AG20443 (cell line): ENCODE measurements around the gene UCKL1.
"Not testable (repeated sequence)": the region's sequence is repeated elsewhere in the genome, so short reads cannot be mapped to it uniquely, and the experiment has no call there.

ENCODE experiments used
- DNase-seq: peaks from one replicate; pipeline ENCODE4 v3.0.0; 2012; ENCODE audit warnings: low spot score, mixed read lengths

The UCKL1 gene

DNA sequence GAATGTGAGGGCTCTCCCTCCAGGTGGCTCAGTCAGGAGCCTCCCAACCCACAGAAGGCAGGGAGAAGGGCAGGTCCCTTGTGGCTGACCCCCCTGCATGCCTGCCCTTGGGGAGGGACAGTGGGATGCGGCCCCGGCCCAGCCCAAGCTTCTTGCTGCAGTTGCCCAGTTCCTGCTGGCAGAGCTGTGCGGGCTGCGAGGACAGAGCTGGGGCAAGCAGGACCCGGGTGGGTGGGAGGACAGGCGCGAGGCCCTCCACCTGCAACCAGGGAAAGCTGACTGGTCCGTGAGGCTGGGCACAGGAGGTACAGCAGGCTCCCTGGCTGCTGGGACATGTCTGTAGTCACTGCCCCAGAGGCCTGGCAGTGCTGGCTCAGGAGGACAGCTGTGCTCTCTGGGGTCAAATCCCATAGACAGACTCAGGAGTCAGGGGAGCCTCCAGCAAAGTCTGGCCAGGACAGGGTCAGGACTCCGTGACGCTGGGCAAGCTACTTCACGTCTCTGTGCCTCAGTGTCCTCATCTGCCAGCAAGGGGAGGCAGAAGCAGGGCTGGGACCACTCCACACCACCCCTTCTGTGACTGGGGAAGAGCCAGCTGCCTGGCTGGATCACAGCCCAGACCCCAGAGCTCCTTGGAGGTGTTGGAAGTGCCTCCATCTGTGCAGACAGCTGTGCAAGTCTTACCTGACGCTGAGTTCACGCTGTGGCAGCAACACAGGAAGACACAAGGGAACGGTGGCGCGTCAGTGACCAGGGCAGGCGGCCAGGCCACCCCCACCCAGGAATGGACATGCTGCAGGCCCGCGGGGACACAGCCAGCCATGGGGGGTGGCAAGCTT lies 13.0 kb downstream of the UCKL1 start:
- DNase-seq: no peak

DNA sequence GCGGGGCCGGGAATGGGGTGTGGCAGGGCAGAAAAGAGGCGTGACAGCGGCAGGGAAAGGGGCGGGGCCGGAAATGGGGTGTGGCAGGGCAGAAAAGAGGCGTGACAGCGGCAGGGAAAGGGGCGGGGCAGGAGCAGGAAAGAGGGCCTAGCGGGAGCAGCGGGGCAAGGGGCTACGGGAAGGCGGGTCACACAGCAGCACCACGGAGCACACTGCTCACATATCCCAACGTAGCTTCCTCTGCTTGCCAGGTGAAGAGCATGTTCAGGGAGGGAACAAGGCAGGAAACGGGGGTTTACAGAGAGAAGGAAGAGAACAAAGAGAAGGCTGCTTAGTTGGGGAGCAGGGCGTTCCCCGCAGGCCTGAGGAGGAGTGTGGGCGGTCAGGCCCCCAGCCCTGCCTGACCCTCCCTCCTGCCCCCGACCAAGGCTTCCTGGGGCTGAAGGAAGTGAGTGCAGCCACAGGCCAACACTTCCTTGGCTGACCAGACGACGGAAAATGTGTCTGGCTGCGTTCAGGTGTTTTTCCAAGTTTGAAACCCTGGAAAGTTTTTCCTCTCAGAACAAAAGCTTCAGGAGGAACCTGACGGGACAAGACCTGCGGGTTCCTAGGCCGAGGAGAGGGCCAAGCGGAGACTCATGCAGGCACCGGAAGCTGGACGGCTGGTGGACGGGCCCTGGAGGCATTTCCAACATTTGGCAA lies 13.8 kb downstream of the UCKL1 start:
- DNase-seq: no peak

DNA sequence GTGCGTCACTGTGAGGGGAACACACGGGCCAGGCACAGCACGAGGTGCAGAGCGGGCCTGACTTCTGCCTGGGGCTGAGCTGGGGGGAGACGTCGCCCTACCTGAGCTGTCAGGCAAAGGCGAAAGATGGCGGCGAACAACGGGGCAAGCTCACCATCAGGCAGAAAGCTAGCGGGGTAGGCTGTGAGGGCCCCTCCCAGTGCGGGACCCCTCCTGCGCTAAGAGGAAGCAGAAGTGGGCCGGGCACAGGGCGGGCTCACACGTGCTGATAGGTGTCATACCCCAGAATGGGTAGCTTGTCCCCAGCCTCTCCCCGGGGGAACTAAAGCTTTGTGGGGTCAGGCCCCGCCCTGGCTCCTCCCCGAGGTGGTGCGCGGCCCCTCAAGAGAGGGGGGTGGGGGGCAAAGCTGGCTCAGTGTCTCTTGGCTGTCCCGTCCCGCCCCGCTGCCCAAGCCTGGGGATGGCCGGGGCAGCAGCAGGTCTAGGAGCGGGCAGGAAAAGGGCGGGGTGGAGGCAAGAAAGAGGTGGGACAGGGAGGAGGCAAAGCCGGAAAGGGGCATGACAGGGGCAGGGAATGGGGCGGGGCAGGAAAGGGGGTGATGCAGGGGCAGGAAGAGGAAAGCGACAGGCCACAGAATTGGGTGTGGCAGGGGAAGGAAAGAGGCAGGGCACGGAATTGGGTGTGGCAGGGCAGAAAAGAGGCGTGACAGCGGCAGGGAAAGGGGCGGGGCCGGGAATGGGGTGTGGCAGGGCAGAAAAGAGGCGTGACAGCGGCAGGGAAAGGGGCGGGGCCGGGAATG lies 14.7 kb downstream of the UCKL1 start:
- DNase-seq: no peak

DNA sequence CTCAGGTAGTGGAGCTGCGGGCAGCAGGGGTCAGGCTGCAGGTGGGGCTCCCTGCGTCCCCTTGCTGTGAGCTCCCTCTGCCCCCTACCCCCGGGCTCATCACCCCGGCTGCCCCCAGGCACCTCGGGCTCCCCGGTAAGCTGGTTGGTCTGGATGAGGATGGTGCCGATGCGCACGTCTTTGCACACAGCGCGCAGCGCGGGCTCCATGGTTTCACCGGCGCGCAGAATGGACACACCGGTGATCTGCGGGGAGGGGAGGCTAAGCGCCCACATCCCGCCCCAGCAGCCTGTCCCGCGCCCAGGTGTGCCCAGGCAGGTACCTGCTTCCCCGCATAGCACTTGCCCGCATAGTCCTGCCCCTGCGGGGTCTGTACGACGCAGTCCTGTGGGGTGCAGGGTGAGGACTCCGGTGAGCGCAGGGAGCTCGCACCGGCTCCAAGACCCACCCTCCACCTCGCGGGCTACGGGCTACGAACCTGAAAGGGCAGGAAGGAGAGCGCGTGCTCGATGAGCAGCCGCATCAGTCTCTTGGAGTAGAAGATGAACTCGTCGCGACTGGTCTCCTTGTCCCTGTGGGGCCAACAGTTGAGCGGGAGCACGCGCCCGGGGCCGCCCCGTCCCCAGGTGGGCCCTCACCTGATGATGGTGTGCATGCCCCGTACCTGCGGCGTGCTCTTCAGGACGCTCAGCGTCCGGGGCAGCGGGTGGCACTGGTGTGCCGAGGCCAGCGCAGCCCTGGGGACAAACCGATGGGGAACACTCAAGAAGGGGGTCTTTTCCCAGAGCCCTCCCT lies 15.5 kb downstream of the UCKL1 start:
- DNase-seq: no peak

DNA sequence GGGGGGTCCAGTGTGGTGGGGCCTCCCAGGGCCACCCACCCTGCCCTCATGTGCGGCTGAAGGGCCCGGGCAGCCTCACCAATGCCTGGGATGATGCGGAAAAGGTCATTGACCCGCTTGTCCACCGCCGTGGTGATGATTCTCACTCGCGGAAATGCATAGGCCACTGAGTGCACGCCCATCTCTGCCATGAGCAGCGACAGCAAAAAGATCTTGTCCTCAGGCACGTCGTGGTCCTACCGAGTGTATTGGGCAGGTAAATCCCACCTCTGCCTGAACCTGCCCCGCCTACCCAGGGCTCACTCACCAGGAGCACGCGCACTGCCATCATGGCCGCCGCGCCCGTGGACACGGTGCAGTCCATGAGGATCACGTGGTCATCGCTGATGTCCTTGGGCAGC lies 16.1 kb downstream of the UCKL1 start:
- no peak for DNase-seq

DNA sequence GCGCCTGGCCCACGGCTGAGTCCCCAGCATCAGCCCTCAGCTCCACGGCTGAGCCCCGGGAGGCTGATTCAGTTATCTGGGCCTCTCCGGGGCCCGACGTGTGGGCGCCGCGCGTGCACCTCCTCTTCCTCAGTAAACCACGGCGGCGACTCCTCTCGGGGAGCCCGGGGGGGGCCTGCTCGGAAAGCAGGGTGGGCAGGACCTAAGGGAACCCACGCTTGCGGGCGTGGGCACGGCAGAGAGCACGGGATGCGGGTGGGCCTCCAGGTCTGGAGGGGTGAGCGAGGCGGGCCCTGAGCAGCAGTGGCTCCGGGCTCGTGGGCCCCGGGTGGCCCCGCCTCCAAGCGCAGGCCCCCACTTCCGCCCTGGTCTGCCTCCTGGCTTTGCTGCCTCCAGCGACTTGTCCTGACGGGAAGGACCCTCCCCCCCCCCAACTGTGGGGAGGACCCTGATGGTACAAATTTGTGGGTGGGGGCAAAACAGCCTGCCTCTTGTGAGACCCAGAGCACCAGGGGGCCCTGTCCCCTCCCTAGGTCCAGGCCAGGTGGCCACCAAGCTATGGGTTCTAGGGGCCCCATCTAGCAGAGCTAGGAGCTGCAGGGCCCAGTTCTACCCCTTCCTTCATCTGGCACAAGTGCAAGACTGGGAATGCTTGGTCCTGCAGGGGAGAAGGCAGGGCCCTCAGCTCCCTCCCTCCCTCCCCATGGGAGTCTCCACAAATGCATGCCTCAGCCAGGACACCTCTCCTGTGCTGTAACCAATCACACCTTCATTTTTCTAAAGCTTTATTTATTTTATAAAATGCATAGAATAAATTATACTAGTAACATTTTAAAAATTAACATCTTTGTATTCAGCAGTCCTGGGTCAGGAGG lies 16.9 kb downstream of the UCKL1 start:
- no peak for DNase-seq

DNA sequence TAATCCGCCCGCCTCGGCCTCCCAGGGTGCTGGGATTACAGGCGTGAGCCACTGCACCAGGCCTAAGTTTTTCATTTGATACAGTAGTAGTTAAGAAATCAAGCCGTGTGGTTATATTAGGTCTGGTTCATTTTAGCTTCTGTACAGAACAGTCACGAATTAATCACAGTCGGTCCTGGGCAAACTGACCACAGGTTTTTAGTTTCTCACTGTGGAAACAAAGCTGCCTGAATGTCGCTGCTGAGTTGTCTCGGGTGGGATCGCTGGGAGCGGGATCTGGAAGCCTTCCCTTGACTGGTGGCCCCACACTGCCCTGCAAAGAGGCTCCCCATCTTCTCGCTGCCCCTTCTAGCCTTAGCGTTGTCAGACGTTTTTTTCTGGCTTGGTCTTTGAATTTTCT lies 18.6 kb downstream of the UCKL1 start:
- no peak for DNase-seq

DNA sequence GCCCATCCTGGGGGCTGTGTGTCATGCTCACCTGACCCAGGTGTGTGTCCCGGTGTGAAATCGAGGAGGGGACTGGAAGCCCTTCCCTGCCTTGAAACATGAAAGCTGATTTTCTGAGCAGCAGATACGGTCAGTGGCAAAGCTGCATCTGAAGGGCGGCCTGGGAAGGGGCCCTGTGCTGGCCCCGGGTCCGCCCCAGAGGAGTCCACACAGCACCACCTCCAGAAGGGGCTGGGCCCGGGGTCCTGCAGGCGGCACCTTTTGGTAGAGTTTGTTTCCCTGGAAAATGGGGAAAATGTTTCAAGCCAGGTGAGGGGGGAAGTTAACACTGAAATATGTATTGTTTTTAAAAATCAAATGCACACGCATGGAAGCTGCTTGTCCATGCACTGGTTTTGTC lies 20.8 kb downstream of the UCKL1 start:
- no peak for DNase-seq

DNA sequence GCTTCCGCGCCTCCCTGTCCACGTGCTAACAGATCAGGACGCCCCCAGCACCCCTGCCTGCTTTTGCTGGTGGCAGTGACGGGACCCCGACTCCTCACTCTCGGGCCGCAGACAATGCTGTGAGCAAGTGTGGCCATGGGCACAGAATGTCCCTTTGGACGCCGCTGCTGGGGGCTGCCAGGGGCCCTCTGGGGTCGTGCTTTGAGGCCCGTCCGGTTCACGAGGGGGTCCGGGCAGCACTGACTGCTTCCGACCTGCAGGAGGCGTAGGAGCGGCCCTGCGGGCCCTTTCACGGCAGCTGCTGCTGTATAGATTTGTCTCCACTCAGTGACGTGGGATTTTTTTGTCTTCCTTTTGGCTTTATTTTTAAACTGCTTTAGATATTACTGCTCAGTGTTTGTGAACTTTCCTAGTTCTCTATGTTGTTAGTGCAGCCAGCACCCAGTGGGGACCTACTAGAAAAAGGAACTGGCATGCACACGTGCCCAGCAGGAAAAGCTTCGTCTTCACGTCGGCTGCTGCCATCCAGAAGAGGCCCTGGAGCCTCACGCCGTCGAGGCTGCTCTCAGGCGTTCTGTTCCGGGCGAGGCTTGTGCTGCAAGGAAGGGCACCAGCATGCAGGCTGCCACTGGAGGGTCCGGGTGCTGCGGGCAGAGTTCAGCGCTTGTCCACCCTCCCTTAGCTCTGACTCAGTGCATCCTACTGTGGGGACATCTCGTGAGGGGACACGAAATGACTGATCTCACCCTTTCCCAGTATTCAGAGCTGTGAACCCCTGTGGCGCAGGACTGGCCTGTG lies 21.7 kb downstream of the UCKL1 start:
- no peak for DNase-seq

DNA sequence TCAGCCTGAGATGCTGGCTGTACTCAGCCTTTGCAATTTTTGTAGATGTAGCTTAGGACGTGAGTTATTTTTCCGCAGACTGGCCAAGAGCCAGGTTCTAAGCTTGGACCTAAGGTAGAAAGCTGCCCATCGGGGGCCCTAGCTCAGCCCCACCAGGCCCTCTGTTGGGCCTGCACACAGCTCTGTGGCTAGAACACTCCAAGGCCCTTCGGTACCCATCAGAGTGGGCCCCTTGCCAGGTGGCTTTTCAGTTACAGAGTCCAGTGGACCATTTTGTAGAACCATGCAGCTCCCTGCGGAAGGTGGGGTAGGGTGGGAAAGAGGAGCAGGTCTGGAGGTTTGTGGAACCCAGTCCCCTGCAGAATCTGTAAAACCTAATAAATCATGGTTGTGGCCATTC lies 22.6 kb downstream of the UCKL1 start:
- no peak for DNase-seq

DNA sequence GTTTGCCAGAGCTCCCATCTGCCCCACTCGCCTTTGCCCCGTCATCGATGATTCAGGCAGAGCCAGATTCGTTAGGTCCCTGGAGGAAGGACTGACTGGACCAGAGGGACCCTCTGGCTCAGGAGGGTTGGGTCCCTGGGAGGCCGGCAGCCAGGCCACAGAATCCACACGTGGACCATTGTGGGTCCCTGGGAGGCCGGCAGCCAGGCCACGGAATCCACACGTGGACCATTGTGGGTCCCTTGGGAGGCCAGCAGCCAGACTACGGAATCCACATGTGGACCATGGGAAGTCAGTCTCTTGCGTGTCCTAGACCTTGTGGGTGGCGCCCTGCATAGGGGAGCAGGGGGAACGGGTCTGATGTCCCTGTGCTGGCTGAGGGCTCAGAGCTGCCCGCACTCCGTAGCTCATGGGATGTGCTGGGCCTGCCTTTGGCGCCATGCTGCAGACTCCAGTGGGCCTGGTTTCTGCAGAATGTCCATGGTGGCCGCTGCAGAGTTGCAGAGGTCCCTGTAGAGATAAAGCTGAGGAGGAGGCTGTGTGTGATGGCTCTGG lies 23.5 kb downstream of the UCKL1 start:
- DNase-seq: no peak

DNA sequence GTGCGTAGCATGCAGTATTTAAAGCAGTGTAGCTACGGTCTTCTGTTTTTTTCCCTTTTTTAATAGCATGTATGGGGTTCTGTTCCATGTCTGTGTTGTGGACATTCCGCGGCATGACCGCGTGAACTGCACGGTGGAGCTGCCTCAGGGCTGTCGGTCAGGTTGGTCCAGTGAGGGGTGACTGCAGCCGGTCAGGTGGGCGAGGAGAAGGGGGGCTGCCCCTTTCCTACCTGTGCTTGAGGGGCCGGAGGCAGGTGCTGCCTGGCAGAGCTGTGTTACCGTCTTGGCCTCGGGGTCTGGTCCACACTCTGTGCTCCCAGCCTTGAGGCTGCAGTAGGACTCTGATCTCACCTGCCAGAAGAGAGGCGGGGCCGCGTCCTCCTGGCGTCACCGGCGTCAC lies 24.5 kb downstream of the UCKL1 start:
- no peak for DNase-seq

DNA sequence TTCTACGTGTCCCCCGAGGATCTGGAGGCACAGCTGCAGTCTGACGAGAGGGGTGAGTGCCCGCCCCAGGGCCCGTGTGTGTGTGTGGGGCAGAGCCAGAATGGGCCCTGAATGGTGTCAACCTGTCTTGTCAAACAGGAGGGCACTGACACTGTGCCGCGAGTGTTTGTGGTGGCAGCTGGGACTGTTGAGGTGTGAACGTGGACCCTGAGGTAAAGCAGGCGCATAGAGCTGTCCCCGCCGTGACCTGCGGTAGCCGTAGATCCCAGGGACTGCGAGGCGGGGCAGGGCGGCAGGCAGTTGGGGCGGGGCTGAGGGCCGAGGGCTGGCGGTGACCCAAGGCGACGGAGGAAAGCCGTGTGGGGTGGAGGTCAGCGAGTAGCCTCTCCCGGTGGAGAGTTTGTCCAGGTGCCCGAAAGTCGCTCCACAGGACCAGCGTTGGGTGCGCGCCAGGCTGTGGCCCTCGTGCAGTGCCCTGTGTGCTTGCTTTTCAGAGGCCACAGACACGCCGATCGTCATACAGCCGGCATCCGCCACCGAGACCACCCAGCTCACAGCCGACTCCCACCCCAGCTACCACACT lies 25.2 kb downstream of the UCKL1 start:
- no peak for DNase-seq

DNA sequence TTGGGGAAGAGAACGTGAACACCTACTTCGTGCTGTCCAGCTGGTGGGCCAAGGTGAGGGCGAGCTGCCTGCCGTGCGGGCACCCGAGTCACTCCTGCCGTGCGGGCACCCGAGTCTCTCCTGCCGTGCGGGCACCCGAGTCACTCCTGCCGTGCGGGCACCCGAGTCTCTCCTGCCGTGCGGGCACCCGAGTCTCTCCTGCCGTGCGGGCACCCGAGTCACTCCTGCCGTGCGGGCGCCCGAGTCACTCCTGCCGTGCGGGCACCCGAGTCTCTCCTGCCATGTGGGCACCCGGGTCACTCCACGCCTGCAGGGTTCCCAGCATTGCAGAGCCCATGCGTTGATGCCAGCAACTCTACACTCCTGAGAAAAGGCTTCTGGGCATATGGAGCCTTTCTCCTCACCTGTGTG lies 26.7 kb downstream of the UCKL1 start:
- not testable (repeated sequence) for DNase-seq

DNA sequence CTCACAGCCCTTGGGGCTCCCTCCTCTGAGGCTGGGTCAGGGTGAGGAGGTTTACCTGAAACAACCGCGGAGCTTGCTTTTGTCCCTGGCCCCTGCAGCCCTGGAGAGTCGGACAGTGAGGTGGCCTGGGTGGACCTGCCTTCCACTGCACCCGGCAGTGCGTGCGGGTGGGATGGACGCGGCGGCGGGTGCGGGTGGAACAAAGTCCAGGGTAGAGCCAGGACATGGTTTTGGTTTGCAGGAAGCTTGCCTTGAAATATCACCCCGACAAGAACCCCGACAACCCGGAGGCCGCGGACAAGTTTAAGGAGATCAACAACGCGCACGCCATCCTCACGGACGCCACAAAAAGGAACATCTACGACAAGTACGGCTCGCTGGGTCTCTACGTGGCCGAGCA lies 27.1 kb downstream of the UCKL1 start:
- no peak for DNase-seq

DNA sequence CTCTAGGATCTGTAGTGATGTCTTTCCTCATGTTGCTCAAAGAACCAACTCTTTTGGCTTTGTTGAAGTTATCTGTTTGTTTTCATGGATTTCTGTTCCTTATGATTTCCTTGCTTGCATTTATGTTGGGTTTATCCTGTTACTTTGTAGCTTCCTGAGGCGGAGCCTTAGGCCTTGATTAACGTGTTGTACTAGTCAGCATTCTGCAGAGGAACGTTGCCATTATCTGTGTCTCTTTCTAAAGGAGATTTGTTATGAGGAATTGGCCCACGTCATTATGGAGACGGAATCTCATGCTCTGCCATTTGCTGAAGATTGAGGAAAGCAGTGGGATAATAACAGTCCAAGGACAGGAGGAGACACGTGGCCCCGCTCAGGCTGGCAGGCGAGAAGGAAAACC lies 29.9 kb downstream of the UCKL1 start:
- DNase-seq: no peak

DNA sequence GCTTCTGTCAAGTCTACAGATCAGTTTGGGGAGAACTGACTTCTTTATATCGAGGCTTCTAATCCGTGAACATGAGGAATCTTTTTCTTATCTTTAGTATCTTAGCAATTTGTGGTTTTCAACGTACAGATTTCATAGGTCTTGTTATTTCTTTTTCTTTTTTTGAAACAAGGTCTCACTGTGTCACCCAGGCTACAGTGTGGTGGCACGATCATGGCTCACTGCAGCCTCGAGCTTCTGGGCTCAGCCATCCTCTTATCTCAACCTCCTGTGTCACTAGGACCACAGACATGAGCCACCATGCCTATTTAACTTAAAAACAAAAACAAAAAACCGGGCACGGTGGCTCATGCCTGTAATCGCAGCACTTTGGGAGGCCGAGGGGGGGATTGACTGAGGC lies 32.0 kb downstream of the UCKL1 start:
- no peak for DNase-seq

DNA sequence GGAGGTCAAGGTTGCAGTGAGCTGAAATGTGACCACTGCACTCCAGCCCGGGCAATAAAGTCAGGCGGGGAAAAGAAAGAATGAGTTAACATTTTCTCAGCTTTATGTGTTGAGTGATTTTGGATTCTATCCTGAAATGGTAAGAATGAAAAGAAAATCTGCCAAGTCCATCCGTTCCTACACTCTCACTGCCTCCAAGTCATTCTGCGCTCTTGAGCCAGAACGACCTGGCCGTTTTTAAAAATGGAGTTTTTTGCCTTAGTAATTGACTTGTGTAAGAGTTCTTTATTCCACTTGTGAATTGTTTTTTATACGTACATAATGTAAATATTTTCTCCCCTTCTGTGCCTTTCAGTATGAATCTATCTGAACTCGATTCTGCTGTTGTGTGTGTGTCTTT lies 32.6 kb downstream of the UCKL1 start:
- no peak for DNase-seq

DNA sequence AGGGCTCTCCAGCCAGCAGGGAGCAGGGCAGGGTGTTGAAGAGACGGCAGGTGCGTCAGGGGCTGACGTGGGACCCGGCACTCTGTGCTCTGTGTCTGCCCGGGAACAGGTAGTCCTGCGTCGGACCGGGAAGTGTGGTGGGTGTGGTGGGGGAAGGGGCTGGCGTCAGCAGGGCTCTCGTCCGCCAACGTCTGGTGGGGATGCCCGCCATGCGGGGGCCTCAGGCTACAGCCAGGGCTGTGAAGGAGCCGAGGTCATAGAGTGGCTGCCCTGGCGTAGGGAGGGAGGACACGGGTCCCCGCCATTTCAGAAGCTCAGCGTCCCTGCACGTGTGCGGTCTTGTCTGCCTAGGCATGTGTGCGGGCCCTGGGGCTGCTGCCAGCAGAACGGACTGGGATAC lies 36.0 kb downstream of the UCKL1 start:
- DNase-seq: no peak

DNA sequence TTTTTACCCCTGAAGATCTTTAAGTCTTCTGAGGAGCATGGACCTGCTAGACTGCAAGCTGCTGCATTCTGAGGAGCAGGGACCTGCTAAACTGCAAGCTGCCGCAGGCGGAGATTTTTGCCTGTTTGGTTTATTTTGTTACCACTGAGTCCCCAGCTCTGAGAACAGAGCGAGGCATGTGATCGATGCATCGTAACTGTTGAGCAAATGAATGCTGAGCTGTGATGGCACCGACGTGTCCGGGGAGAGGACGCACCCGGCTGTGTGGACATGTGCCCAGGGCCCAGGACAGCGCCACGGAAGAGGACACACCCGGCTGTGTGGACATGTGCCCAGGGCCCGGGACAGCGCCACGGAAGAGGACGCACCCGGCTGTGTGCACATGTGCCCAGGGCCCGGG lies 37.1 kb downstream of the UCKL1 start:
- DNase-seq: no peak
